IPS-11a (cell line): ENCODE results near the gene HOXC6.

ENCODE experiments used
- H3K4me3 ChIP-seq: one replicate; pipeline ENCODE4 v1.5.1; 2013; ENCODE audit warnings: low read depth, low read length, control low read depth

HOXC6 gene

GRCh38 chr12:54001283-54002187, 26.7 kb upstream of the HOXC6 start:
- no peak overlapping the region for H3K4me3 ChIP-seq

- no peak overlapping the region for H3K4me3 ChIP-seq
Measured at GRCh38 chr12:54002278-54002914, 25.8 kb upstream of the HOXC6 start.

DNA sequence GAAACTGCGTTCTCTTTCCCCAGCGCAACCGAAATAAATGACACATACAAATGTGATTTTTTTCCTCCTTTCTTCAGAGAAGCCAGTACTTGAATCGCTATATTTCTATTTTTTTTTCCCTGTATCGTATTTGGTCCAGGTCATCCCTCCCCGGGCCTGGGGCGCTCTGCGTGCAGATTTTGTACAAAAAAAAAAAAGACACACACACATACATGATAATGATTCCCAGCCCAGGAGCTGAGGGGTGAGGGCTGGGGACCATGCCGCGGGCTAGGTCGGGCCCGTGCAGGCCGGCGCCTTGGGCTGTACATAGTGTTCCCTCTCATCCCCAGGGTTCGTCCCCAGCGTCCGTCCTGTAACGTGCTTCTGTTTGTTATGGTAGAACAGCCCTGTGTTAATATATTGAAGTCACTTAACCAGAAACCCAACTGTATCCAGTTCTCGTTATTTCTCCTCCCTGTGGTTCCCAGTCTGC, 25.3 kb upstream of the HOXC6 start:
- H3K4me3 ChIP-seq = no peak overlapping the region

DNA sequence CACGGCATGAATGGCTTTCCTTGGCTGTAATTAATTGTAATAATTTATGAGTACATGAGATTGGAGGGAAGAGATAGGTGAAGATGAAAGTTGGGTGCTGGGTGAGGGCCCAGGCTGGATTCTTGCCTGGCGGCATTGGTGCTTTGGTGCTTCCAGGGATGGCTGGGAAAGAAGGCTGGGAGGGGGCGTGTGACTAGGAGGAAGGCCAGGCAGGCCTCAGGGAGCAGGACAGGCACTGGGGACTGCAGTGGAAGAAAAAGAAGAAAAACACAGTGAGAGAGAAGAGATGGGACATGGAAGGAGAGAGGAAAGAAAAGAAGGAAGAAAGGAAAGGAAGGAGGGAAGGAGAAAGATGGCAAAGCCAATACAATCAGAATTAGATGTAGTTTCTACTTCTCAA, 24.6 kb upstream of the HOXC6 start:
- H3K4me3 ChIP-seq = no peak overlapping the region

GRCh38 chr12:54004063-54004840, 24.0 kb upstream of the HOXC6 start:
- H3K4me3 ChIP-seq = no peak overlapping the region

DNA sequence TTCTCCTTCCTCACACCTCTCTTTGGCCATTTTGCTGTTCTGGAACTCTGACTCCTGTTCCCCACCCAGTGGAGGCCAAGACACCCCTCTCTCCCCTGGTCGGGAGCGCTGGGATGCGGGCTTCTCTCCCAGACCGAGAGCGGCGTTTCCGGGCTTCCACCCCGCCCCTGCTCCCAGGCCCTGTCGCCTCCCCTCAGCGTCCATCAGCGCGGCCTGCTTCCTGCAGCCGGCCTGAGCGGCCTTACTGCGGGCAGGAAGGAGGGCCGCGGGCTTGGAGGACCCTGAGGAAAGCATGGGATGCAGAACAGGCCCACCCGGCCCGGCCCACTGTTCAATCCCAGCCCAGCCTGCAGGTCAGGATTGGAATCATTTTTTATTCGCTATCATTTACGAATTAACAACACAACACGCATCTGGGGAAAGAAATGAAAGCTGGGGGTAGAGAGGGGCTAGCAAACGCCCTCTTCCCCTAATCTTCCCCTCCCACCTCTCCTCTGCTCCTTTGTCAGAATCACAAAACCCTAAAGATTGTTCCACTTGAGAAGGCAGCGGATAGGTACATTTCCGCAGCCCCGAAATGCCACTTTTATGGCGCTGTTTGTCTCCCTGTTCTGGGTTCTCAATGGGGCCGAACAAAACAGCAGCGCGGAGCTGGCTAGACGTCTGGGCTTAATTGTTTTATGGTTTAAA, 23.3 kb upstream of the HOXC6 start:
- H3K4me3 ChIP-seq = no peak overlapping the region

DNA sequence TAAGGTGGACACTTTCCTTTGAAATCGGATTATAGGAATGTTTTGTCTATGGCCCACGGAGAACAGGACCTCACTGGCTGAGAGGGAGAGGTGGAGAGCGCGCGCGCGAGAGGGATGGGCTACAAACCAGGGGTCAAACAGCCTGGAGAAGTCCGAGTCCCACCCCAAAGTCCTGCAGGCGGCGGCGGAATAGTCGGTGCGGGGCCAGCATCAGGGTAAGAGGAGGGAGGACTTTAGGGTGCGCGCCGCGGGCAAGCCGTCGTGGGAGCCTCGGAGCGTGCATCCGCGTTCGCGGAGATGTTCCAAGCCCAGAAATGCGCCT, 22.7 kb upstream of the HOXC6 start:
- H3K4me3 ChIP-seq = no peak overlapping the region

- no peak overlapping the region for H3K4me3 ChIP-seq
Measured at GRCh38 chr12:54005853-54006558, 22.2 kb upstream of the HOXC6 start.

- no peak overlapping the region for H3K4me3 ChIP-seq
Measured at GRCh38 chr12:54006559-54007220, 21.6 kb upstream of the HOXC6 start.

DNA sequence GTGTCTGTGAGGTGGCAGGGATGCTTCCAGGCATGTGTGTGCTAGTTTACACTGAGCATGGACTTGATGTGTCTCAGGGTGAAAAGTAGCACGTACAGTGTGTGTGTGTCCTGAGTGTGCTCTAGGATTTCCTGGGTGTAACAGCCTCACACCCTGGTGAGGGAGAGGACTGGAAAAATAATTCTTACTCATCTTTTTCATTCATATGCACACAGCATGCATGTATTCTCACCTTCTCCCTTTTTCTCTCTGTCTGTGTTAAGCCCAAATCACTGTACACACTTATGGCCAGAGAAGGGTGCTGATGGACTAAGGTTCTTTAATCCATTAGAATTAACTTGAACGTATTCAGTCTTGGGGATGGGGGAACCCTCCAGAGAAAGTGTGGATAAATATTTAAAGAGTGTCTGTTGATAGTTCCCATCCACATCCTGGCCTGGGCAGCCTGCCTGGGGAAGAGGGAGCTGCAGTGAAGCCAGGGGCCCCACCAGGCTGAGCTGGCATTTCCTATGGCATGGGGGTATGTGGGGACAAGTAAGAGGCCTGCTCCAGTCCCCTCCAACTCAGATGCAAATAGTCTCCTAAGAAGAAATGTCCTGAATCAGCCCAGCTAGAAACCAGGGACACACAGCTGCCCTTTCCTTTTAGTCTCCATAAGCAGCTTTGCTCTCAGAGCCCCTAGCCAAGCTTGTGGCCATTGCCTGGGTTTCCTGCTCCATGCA, 20.5 kb upstream of the HOXC6 start:
- H3K4me3 ChIP-seq = no peak overlapping the region

DNA sequence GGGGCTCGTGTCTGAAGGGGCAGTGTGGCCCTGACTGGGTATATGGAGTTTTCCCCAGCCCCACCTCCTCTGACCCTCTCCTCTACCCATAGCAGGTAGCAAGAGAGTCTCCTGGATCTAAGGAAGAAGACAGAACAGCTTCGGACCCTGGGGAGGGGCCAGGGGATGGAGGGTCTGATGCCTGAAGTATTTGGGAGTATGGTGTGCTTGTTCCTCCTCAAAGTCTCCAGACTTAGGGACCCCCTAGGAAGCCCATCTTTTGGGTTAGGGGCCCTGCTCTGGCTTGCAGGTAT, 20.0 kb upstream of the HOXC6 start:
- no peak overlapping the region for H3K4me3 ChIP-seq

DNA sequence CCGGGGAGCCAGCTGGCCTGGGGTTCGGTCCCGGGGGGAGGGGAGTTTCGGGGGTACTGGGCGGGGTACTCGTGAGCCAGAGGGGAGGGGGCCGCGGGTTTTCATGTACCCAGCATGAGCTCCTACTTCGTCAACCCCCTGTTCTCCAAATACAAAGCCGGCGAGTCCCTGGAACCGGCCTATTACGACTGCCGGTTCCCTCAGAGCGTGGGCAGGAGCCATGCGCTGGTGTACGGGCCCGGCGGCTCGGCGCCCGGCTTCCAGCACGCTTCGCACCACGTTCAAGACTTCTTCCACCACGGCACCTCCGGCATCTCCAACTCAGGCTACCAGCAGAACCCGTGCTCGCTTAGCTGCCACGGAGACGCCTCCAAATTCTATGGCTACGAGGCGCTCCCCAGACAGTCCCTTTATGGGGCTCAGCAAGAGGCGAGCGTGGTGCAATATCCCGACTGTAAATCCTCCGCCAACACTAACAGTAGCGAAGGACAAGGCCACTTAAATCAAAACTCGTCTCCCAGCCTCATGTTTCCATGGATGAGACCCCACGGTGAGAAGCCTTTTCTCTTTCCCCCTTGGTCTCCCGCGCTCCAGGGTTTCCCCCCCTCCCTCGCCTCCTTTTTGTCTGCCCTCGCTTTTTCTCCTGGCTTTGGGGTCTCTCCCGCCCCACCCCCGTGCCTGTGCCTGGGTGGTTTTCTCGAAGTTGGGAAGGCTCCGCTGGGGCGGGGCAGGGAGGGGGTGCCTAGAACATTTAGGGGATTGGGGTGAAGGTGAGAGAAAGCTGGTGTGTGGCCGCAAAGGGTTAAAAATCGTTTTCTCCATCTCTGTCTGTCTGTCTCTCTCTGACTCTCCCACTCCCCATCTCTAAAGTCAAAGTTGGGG, 18.8 kb upstream of the HOXC6 start:
- no peak overlapping the region for H3K4me3 ChIP-seq

- no peak overlapping the region for H3K4me3 ChIP-seq
Measured at GRCh38 chr12:54010053-54010971, 17.9 kb upstream of the HOXC6 start.

DNA sequence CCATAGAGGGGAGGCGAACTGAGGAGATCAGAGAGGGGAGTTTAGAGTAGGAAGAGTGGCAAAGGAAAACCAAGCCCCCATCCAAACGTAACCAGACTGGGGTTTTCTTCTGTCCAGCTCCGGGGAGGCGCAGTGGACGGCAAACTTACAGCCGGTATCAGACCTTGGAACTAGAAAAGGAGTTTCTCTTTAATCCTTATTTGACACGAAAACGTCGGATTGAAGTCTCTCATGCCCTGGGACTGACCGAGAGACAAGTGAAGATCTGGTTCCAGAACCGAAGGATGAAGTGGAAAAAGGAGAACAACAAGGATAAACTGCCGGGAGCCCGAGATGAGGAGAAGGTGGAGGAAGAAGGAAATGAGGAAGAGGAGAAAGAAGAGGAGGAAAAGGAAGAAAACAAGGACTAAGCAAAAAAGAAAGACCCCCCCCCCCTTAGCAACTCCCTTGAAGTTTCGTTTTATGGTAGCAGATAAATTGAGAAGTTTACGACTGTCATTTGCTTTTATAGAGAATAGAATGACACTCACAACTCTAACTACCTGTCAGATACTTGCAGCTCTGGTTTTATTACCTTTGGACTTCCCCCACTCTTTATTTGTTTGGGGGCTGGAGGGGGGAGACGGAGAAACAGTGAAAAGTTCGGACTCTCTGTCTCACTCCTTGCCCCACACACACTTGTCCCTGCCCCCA, 17.1 kb upstream of the HOXC6 start:
- no peak overlapping the region for H3K4me3 ChIP-seq

- H3K4me3 ChIP-seq = no peak overlapping the region
Measured at GRCh38 chr12:54011665-54012532, 16.3 kb upstream of the HOXC6 start.
